GM18517 (cell line): ENCODE measurements around the gene PYDC1.
A peak's percentile ranks its signal among the peaks of the same experiment; 100 is the strongest.
"Not testable (repeated sequence)": the region's sequence is repeated elsewhere in the genome, so short reads cannot be mapped to it uniquely, and the experiment has no call there.

ENCODE experiments used
- ATAC-seq: cut with Tn5 transposase; IDR thresholded peaks from one replicate; pipeline ENCODE4 v1.9.1; 2021; ENCODE audit warnings: mild to moderate bottlenecking, moderate library complexity; ENCODE audit not compliant: unreplicated experiment

PYDC1 gene

GRCh38 chr16:31181102-31181830 is 35.7 kb downstream of the PYDC1 start:
- no peak for ATAC-seq

DNA sequence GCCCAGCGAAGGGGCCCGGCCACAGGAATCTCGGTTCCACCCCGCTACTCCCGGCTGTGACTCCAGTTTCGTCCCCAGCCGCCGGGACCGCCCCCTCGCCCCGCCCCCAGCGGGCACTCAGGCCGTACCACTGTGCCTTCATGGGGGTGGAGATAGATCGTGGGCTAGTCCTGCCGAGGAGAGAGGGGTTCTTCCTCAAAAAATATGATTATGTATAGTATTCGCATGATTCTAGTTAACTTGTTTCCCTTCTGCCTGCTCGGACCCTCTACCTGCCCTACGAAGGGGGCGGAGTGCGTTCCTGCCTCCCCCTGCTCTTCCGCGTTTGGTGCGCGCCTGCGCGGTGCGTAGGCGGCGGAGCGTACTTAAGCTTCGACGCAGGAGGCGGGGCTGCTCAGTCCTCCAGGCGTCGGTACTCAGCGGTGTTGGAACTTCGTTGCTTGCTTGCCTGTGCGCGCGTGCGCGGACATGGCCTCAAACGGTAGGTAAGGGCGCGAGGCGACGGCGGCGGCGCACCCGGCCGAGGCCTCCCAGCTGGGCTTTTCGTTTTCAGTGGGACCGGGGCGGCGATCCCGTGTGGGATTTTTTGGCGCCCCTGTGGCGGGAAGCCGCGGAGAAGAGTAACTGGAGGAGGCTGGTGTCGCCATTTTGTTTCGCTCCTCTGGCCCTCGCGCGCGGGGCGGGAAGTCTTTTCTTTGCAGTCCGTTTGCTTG is 37.0 kb downstream of the PYDC1 start, which contains the start of gene FUS:
TSS of gene FUS (plus strand) at position 393 of the 713 bp plus-strand sequence. CDS start at position 469, 76 bp downstream.
- peak; percentile 45 for ATAC-seq

DNA sequence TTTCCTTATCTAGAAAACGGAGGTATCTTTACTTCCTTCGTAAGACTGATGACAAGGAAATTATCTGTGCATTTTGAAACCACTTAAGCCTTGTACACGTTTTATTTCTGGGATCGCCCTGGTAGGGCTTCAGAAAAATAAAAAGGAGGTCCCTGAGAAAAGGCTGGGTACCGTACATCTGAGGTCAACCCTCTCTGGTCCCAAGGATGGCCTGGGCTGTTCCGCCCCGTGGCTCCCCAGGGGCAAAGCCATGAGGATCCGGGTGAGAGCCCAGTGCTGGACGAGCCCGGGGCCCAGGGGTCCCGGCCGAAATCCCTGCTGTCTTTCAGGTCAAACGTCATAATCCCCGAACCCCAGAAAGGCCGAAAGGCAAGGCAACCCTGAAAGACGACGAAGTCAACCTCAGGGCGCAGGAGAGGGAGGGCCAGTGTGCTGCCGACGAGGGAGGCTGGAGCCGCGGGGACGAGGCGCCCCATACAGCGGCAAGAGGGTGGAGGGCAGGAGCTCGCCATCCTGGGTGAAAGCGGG is 37.7 kb downstream of the PYDC1 start:
- ATAC-seq, result peak; percentile 0

GRCh38 chr16:31177136-31177535 is 39.8 kb downstream of the PYDC1 start:
- no peak for ATAC-seq

GRCh38 chr16:31170048-31170447 is 46.9 kb downstream of the PYDC1 start:
- not testable (repeated sequence) for ATAC-seq

DNA sequence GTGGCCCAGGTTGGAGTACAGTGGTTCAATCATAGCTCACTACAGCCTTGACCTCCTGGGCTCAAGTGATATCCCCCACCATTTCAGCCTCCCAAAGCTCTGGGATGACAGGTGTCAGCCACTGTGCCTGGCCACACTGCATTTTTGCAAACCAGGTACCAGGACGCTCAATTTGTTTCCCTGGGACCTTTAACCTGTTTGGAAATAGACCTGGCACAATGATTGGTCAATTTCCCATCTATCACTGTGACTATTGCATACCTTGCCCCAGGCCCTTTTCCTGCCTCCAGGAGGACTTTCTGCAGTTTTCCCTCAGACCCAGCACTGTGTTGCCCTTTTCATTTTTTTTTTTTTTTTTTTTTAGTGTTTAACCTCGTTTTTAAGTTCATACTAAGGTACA is 48.1 kb downstream of the PYDC1 start:
- ATAC-seq, result no peak

DNA sequence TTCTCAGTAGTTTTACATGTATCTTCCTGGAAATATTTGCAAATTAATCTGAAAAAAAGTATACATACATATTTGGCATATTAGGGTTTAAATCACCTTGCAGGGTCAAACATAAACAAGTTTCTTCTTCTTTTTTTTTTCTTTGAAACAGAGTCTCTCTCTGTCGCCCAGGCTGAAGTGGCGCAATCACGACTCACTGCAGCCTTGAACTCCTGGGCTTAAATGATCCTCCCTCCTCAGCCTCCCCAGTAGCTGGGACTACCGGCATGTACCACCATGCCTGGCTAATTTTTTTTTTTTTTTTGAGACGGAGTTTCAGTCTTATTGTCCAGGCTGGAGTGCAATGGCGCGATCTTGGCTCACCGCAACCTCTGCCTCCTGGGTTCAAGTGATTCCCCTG is 49.6 kb downstream of the PYDC1 start:
- ATAC-seq, result no peak
